NCI-H446 (cell line): ENCODE results near the gene TRIM44.

Experiments used
- DNase-seq, 2 experiments: peaks; one replicate each; lab custom pipeline; 2025; lab: John Stamatoyannopoulos, UW

TRIM44 gene

DNA sequence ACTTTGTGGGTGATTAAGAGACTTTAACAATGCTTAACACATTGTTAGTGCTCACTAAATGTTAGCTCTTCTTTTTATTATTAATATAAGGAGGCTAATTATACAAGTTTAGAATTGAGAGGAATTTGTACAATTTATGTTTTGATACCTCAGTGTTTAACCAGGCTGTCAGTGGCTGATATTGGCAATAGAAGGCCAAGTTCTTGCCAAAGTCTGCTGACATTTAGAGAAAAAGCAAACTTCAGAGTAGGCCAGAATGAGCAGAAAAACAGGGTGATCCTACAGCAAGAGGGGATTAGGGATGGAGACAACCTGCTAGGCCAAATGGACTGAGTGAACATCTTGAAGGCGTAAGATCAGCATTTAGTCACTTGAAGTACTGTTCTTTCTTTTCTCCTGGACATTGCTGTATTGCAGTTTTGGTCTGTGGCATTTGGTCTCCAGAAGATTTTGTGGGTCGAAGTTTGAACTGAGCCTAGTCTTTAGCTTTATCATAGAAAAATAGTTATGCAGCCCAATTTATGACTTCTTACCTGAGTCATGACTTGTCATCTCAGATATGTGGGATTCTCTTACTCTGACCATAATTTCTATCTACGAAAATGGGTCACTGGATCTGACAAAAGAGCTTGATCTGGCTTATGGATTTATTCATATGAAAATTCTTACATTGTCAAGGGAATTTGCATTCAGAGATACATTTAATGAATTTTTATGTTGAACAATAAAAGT lies 9.0 kb downstream of the TRIM44 start:
- DNase-seq = peak in 1 of 2 experiments; percentile 24

DNA sequence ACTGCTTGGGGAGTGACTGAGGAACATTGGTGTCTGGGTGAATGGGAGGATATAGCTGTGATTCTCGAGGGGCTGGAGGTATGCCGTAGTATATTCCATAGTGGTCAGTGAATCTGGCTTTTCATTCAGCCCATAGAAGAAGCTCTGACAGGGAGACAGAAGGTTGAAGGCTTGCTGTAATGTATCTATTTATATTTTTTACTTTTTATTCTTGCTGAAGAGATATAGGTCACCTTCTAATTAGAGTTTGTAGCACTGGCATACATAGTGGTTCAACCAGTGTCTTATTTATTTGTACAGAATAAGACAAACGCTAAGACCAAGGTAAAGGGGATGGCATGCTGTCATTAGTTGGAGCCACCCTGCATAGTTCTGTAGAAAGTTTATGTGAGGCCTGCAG lies 10.0 kb downstream of the TRIM44 start:
- no peak for DNase-seq

DNA sequence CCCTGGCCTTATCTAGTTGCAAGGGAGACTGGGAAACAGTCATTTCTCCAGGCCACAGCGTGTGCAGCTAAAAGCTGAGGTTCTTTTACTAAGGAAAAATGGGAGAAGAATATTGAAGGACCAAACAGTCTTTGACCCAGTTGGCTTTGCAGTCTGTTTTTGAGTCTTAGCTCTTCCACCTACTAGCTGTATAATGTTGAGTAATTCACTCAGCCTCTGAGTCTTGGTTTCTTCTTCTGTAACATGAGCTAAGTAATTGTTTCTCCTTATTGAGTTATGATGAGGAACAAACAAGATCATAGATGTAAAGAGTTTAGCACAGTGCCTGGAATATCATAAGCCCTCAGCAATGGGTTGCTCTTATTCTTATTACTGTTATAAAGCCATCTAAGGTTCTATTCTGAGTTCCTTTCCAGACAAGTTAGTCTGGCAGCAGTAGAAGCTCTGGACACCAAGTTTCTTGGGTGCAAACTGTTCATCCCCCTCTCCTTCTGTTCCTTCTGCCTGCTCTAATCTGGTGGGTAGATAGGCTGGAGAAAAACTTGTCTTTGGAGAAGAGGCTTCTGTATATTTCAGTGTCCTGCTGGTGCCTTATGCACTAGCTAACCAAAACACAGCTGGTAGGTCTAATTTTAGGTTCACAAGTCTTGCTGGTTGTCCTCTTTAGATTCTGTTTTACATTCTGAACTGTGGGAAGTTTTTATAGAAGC lies 13.5 kb downstream of the TRIM44 start:
- peak in 1 of 2 experiments; percentile 62 for DNase-seq

DNA sequence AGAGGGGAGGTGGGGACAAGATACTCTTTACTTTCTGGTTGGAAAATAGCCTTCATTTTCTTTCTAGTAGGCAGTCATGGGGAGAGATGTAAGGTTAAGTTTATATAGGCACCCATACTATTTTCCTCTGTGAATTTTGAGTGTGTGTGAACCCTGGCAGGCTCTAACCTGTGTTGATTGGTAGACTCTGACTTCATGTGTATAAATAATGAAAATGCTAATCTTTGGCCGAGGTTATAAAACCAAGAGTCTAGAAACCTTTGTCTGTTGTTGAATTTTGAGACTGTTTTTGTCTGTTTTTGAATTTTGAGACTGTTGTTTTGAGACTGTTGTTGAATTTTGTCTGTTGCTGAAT lies 14.0 kb downstream of the TRIM44 start:
- DNase-seq = no peak

DNA sequence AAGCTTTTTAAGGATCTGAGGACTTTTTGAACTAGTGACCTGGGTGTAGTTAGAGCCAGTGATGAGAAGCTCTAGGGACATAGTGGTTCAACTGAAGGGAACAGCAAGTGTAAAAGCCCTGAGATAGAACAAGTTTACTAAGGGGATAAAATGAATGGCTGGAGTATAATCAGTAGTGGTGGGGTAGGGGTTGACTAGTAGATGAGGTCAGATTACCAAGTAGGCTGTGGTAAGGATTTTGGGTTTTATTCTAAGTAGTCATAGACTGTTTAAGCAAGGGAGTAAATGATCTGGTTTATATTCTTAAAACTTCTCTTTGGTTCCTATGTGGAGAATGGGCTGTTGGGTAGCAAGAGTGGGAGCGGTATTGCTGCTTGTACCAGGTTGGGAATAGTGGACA lies 15.3 kb downstream of the TRIM44 start:
- no peak for DNase-seq

DNA sequence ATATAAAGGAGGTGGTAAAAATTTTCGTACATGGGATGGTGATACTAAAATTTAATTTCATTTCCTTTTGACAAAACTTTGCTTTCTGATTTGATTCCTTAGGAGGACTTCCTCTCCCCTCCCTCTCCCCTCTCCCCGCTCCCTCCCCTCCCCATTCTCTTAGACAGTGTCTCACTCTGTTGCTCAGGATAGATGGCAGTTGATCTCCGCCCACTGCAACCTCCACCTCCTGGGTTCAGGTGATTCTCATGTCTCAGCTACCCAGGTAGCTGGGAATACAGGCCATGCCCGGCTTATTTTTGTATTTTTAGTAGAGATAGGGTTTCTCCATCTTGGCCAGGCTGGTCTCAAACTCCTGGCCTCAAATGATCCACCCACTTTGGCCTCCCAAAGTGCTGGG lies 15.9 kb downstream of the TRIM44 start:
- no peak for DNase-seq

DNA sequence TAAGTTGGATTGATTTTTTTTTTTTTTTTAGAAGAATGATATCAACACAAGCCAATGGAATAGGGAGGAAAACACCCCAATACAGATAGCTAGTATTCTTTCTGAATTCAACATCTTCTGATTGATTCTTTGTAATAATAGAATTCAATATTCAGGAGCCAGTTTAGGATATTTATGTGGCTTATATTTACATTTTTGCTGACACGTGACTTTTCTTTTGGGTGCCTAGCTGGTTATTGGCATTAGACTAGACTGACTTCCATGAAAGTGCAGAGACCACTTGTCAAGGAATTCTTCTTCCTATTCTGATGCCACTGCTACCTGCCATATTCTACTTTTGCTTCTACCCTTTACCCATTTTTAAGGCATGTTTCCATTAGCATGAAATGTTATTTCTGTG lies 16.4 kb downstream of the TRIM44 start:
- DNase-seq = no peak

DNA sequence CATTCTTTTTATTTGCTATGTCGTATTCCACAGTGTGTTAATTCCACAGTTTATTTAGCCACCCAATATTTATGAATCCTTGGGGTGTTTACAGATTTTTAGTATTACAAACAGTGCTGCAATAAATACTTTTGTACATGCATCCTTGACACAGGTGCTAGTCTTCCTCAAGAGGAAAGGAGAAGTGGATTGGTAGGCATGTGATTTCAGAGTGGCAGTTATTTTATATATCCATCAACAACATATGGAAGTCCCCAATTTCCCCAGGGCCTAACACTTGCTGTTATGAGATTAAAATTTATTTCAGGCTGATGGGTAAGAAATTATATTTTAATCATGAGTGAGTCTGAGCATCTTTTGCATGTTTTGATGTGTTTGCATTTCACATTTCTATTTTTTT lies 17.9 kb downstream of the TRIM44 start:
- no peak for DNase-seq

DNA sequence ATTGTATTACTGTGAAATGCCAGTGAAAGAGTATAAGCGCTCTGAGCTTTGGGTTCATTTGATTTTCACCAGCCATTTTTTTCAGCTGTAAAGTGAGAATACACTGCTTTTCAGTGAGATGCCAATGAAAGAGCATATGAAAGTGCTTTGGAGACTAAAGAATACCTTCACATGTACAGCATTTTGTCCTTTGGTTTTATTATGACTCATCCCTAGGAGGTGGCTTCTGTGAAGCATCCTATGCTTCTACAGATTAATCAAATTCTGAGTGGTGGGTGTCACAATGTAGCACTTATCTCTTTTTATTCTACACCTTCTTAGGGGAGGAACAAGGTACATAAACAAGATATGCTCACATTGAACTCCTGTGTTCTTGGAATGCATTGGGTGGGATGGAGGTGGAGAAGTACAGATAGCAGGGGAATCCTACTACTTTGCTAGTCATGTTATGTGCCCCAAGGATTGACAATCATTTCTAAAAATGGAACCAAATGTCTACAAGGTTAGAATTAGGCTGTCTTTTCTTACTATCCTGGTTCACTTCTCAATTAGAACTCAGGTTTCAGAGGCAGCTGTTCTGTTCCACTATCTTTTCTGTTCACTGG lies 18.7 kb downstream of the TRIM44 start:
- no peak for DNase-seq

DNA sequence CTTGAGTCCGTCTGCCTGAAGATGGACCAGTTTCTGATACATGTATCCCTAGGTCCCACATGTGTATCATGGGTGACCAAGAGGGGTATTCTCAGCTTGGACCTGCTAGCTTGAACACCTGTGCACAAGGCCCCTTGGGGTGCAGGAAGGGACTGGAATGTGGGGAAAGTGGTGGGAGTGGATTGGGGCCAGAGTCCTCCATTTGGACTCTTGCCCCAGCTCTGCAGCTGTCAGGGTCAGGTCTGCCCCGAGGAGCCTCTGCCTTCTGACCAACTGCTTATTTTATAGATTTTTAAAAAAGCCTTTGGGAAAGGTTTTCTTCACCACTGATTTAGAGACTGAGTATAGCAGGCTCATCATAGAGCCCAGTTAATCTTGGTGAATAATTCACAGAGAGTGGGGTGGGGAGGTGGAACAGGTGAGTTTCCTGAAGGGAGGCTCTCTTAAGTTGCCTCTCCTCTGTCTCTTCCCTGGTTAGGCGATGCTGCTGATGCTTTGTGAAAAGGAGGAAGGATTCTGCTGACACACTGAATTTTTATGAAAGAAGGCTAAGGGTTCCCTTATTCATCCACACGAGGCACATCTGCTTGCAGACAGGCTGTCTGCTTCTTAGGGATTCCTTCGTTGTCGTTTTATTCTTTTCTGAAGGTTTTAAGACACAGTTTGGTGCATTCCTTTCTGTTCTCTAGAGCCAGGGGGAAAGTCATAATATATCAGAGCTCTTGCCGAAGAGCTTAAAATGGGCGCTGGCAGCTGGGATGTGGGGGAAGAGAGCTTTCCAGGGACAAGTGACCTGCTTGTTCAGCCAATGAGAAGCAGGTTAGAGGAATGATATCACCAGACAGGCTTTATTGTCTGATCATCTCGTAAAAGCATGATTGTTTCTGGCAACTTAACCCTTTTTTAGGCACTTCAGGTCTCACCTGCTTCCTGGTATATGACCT lies 19.9 kb downstream of the TRIM44 start:
- DNase-seq = no peak

DNA sequence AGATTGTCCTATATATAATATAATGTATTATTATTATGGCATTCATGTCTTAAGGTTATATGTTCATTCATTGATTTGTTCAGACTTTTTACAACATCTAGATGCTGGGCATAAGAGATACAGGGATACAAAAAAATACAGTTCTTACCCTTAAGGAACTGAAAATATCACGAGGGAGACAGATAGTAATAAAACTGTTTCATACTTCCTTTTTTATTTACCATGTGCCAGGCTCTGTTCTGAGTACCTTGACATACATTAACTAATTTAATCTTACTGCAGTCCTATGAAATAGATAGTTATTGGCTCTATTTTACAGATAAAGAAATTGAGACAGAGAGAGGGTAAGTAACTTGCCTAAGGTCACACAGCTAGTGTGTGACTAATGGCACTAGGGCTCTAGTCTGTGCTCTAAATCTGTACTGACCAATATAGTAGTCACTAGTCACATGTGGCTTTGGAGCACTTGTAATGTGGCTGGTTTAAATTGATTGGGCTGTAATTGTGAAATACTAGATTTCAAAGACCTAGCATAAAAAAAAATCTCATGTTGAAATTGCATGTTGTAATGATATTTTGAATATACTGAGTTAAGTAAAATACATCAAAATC lies 21.3 kb downstream of the TRIM44 start:
- DNase-seq = no peak

DNA sequence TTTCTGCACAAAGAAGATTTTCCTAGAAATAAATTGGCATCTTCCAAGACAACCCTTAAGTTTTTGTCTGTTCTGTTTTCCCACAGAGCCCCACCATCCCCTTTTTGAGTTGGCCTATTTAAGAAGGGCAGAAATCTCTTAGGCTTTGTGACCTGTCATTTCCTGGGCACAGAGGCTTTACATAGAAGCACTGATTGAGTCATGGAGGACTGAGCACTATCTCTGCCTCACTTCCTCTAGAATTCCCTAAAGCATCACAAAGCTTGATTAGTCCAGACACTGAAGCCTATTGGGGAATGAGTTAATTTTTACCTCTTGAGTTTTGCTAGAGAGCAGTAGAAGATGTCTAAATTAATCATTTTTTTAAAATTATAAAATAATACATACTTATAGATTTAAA lies 25.4 kb downstream of the TRIM44 start:
- DNase-seq = no peak

DNA sequence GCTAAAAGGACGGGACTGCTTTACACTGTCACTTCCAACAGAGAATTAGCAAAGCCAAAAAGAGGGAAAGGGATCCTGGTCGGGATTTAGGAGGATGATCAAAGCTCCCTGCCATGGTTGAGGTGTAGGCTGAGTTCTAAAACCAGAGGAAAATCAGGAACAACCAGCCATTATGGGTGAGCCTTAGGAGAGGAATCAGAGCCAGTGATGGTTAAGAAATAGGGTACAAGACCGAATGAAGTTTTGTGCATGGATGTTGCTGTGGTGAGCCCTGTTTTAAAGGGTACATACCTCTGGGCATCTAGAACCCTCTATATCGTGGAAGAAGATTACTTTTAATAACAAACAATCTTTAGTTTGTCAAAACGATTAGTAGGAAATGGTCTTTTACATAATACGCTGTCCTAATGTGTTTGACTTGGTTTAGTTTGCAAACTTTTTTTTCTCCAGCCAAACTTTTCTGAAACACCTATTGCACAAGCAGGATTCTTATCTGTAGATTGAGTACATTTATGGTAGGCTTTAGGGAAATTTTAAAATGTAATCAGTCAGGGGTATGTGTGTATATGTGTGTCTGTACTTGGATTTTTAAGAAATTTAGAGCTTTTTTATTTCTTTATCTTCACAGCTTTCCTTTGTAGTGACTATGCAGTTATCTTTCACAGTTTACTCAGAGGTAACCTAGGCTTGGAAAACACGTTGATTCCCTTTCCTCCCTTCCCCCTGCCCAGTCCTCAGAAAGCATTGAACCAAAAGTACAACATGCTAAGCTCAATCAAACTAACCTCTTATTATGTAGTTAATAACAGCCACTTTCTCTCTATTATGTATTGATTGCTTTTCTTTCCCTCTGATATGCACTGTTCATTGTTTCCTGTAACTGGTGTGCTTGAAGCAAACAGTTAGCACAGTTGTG lies 26.8 kb downstream of the TRIM44 start:
- no peak for DNase-seq

DNA sequence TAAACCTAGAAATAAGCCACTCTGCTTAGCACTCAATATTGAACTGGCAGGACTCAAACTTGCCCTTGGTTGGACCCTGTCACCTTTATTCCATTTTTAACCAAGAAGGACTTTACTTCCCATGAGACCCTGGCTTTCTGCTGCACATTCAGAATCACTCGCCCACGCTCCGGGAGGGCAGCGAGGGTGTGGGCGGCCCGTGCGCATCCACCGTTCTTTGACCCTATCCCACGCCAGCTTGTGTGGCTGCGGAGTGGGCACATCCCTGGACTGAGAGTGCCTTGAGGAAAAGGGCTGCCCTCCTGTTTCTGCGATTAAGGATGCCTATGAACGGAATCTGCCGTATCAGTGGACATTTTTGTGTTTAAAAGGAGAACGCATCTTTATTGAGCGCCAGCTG lies 39.6 kb downstream of the TRIM44 start:
- no peak for DNase-seq

DNA sequence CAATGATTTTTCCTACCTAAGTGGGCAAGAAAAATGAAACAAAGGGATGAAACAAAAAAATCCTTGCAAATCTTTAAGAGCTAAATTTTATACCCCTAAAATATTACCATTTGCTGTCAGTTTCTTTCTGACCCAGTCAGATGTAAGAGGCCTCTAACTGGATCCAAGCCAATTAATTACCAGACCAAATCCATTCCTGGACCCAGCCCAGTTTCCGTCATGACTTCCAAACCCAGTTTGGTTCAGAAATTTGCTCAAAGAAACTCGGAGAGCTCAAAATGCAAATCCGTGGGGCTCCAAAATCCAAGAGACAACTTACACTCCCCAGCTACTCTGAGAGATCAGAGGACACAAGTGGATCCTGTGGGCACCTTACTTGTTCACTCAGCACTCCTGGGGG lies 46.8 kb downstream of the TRIM44 start:
- peak in 1 of 2 experiments; percentile 16 for DNase-seq

DNA sequence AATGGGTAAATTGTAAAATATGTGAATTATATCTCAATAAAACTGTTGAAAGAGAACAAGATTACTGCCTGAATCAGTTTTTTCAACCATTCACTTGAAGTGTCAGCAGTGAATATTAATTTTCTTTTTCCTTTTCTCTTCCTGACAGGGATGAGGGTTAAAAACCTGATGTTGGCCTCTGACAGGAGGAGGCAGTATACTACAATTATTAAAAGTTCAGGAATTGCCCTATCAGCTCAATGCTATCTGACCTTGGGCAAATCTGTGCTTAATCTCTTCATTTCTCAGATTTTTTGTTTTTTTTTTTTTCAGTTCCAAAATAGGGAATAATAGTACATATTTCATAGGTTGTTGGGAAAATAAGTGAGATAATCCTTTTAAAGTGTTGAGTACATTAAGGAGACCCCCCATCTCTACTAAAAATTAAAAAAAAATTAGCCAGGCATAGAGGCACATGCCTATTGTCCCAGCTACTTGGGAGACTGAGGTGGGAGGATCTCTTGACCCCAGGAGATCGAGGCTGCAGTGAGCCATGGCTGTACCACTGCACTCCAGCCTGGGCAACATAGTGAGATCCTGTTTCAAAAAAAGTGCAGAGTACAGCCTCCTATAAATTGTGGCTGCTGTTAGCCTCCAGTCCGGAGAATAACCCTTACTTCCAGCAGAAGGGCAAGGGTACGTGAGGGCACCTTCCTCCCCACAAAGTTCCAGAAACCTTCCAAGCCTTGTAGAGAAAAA lies 48.8 kb downstream of the TRIM44 start:
- no peak for DNase-seq

DNA sequence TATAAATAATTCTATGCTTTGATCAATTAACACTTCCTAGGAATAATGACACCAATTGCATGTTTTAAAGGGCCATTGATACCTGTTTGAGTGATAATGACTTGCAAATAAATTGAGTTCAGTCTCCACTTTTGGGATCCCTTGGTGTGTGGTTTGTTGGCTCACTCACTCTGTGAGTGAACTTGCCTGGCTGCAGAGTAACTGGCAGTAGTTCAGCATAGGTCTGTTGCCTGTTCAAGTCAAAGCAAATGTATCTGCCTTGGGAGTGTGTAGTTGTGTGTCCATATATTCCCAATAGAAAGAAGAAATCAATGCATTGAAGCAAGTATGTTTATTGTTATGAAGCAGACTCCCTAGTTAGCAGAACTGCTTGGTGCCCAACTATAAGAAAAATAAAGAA lies 49.3 kb downstream of the TRIM44 start:
- DNase-seq = peak in 1 of 2 experiments; percentile 18

DNA sequence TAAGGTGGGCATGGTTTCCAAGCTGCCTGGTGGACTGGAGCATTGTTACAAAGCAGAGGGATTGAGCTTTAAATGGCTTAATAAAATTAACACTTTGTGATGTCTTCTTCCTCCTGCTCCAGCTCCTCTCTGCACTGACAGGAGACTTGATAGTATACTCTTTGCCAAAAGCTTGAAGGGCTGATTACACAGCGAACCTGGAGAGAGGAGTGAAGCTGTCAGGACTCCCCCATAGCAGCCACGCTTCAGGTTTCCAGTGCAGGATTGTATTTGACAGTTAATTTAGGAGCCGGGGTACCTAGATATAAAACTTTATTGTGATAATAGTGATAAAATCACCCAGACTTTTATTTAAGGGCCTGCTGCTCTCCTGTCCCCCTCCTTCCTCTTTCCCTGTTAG lies 50.0 kb downstream of the TRIM44 start:
- no peak for DNase-seq

DNA sequence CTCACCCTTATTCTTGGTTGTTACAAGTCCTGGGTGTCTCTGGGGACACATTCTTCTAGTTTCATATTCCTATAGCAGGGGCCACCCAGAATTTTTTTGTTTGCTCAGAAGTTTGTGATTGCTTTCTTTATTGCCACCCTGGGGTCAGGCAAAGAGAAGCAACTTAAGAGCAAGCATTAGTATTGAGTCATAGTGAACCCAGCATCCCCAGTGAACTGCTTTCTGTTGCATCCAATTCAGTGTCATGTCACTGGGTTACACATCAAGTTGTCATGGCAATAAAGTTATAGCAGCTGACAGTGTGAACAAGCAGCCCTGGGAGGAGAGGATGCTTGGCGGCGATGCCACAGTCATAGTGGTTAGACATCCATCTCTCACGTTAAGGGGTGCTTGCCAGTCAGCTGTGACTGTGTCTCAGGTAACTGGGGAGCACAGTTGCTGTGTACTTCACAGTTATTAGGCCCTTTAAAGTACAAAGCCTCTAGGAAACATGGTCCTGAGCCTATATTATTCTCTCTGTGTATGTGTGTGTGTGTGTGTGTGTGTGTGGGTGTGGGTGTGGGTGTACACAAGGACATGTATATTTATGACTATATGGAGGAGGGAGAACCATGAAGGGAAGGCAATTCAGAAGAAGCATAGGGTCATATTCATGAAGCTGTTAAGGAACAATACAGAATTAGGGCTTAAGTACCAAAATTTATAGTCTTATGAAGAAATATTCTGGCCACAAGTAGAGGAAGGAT lies 52.5 kb downstream of the TRIM44 start:
- DNase-seq = no peak
